Body of pancreas (tissue), 4 donors: ENCODE measurements around the gene SUN1.
"Not testable (repeated sequence)": the region's sequence is repeated elsewhere in the genome, so short reads cannot be mapped to it uniquely, and the experiment has no call there.

Source experiments
- CTCF ChIP-seq, 7 experiments: fragments of 450-650 bp in 4 of 7; fragments of 200-600 bp in 3 of 7; sonication (generic) in 3 of 7; IDR thresholded peaks; one replicate each; pipeline ENCODE4 v1.5.1; 2016 to 2019; ENCODE audit warnings: antibody characterized with exemption in 7 of 7
- POLR2A ChIP-seq, 3 donors: fragments of 450-650 bp; IDR thresholded peaks; one replicate each; pipeline ENCODE4 v1.6.1; 2016; ENCODE audit warnings: antibody characterized with exemption in 3 of 3, mild to moderate bottlenecking in 2 of 3

- not testable (repeated sequence) for TF ChIP-seq CTCF, POLR2A (IDR thresholded peaks at IDR 0.05)
Observed at GRCh38 chr7:847728-848127, 15.5 kb downstream of the SUN1 start.
